ENCODE data around the gene AJM1. TPM values are rescaled to one million over a fixed set of nuclear protein-coding genes. Genes with fewer than 3 reads are reported as not detected.

The AJM1 gene
- total RNA-seq, 2 experiments from 2014 or later: 2.4 to 5.1 TPM

DNA sequence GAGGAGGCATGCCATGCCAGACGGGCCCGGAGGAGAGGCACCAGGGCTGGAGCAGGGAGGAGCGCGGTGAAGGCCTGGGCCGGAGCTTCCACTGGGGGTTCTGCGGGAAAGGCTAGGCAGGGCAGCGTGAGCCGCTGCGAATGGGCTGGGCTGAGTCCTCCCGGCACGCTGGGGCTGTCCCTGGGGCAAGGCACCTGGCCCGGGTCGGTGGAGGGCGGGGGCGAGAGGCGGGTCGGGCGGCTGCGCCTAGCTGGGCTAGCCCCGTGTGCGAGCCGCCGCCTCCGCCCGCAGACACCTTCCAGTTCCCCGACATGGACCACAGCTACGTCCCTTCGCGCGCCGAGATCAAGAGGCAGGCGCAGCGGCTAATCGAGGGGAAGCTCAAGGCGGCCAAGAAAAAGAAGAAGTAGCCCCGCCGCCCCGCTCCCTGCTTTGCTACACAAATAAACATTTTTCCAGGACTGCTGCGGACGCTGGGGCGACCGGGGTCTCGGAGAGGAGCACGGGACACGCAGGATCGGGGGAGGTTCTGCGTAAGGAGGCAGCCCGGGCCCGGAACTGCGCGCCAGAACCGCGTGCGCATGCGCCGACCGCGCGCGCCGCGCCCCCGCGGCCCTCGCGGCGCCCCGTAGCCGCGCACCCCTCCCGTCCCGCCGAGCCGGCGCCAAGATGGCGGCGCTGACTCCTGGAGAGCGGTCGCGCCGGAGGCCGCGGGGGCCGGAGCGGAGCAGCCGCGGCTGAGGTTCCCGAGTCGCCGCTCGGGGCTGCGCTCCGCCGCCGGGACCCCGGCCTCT is 34.8 kb upstream of the AJM1 start, which contains the start of gene RABL6:
Gene RABL6, plus strand, starts transcription at position 668 of the 794 bp plus-strand sequence. CDS start 249 bp downstream, outside the sequence.
- peaks cover 15% of the 10 kb centered on the region; the same call in 1 of the 2 replicates for H4K20me1 ChIP-seq (ENCODE audit: insufficient read depth, low read length)
- peak within 1 kb of the TSS; percentile 71 for H2AFZ ChIP-seq (ENCODE audit: low read length)
- ChIA-PET CTCF (ENCODE audit: unreplicated experiment) (no interaction called here), POLR2A (interaction anchor here (1.0 to 2.4 kb wide), 4 partner anchors 10 to 34 kb away, joined by 3 to 5 read pairs (median 3); partner anchors contain the start of gene AJM1)
- no peaks in the 10 kb centered on the region for H3K9me2 ChIP-seq (ENCODE audit: insufficient read depth, low read length)
- H3K9me3 ChIP-seq (ENCODE audit: low read length): no peaks in the 10 kb centered on the region
- TSS peak; percentile 57 for BruUV-seq (replicated peaks)
- H3K4me3 ChIP-seq (ENCODE audit: low read depth, low read length, poor library complexity, severe bottlenecking): peak within 1 kb of the TSS; percentile 100
- peak within 1 kb of the TSS; percentile 73 for H3K27ac ChIP-seq (ENCODE audit: low read depth, low read length, poor library complexity, severe bottlenecking)
- peaks cover 29% of the 10 kb centered on the region for H3K36me3 ChIP-seq (ENCODE audit: insufficient read depth, low read length)
- TF ChIP-seq, protein P1, sequence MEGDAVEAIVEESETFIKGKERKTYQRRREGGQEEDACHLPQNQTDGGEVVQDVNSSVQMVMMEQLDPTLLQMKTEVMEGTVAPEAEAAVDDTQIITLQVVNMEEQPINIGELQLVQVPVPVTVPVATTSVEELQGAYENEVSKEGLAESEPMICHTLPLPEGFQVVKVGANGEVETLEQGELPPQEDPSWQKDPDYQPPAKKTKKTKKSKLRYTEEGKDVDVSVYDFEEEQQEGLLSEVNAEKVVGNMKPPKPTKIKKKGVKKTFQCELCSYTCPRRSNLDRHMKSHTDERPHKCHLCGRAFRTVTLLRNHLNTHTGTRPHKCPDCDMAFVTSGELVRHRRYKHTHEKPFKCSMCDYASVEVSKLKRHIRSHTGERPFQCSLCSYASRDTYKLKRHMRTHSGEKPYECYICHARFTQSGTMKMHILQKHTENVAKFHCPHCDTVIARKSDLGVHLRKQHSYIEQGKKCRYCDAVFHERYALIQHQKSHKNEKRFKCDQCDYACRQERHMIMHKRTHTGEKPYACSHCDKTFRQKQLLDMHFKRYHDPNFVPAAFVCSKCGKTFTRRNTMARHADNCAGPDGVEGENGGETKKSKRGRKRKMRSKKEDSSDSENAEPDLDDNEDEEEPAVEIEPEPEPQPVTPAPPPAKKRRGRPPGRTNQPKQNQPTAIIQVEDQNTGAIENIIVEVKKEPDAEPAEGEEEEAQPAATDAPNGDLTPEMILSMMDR (conservative IDR thresholded peaks at IDR 0.05; ENCODE audit: low read length): no peak
- no peak for TF ChIP-seq EZH2phosphoT487 (IDR thresholded peaks at IDR 0.05; ENCODE audit: borderline replicate concordance, low read depth, low read length)
- H3K4me1 ChIP-seq (ENCODE audit: insufficient read depth, low read length, poor library complexity, severe bottlenecking): peaks cover 28% of the 10 kb centered on the region
- DNase-seq (ENCODE audit: low spot score): peak; percentile 86
- peaks cover 44% of the 10 kb centered on the region for H3K79me2 ChIP-seq (ENCODE audit: insufficient read depth, low read depth, low read length)
- intact Hi-C loops (cut with micrococcal nuclease; ENCODE audit: unreplicated experiment): loop anchor here (2.0 kb wide), 2 partner anchors 17 to 41 kb away; partner anchors contain the start of genes PHPT1 and TMEM141
- H3K4me2 ChIP-seq (ENCODE audit: low read length): peak within 1 kb of the TSS; percentile 88

DNA sequence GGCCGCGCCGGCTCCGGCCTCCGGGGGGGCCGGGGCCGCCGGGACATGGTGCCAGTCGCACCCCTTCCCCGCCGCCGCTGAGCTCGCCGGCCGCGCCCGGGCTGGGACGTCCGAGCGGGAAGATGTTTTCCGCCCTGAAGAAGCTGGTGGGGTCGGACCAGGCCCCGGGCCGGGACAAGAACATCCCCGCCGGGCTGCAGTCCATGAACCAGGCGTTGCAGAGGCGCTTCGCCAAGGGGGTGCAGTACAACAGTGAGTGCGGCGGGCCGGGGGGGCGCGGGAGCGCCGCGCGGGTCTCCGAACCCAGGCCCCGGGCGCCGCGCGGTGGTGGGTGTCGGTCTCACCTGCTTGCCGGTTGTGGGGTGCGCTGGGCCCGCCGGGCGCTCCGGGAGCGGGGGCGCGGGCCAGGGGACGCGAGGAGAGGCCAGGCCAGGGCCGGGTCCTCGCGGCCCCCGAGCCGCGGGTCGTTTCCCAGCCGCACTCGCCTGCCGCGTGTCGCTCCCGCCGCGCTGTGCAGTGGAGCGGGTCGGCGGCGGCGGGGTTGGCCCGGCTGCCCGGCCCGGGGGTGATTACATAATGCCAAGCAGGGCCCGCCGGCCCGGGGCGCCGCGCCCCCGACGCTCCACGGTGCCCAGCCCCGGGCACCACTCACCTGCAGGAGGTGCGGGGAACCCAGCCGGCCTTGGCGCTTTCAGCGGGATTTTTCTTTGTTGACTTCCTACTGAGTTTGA is 34.0 kb upstream of the AJM1 start:
- TF ChIP-seq, protein P1 (conservative IDR thresholded peaks at IDR 0.05; ENCODE audit: low read length): peak; percentile 37
- no peak for TF ChIP-seq EZH2phosphoT487 (IDR thresholded peaks at IDR 0.05; ENCODE audit: borderline replicate concordance, low read depth, low read length)
- H3K4me1 ChIP-seq (ENCODE audit: insufficient read depth, low read length, poor library complexity, severe bottlenecking): peaks cover 28% of the 10 kb centered on the region
- CTCF ChIA-PET (ENCODE audit: unreplicated experiment): no interaction called here
- peaks cover 15% of the 10 kb centered on the region; the same call in 1 of the 2 replicates for H4K20me1 ChIP-seq (ENCODE audit: insufficient read depth, low read length)
- H3K79me2 ChIP-seq (ENCODE audit: insufficient read depth, low read depth, low read length): peaks cover 51% of the 10 kb centered on the region
- H3K9me3 ChIP-seq (ENCODE audit: low read length): no peaks in the 10 kb centered on the region
- BruUV-seq (replicated peaks): no TSS peak
- POLR2A ChIA-PET: interaction anchor here (0.7 to 2.4 kb wide), 4 partner anchors 14 to 34 kb away, joined by 3 to 5 read pairs (median 3); partner anchors contain the start of genes AJM1 and TMEM141
- peak overlapping the region; percentile 73 for H3K27ac ChIP-seq (ENCODE audit: low read depth, low read length, poor library complexity, severe bottlenecking)
- peaks cover 36% of the 10 kb centered on the region for H3K36me3 ChIP-seq (ENCODE audit: insufficient read depth, low read length)
- peak overlapping the region; percentile 51 for H2AFZ ChIP-seq (ENCODE audit: low read length)
- DNase-seq (ENCODE audit: low spot score): peak; percentile 54
- H3K4me3 ChIP-seq (ENCODE audit: low read depth, low read length, poor library complexity, severe bottlenecking): peak overlapping the region; percentile 100
- intact Hi-C loops (cut with micrococcal nuclease; ENCODE audit: unreplicated experiment): loop anchor here (2.0 kb wide), 1 partner anchor 41 kb away; the partner anchor contains the start of gene PHPT1
- H3K9me2 ChIP-seq (ENCODE audit: insufficient read depth, low read length): no peaks in the 10 kb centered on the region
- peak overlapping the region; percentile 88 for H3K4me2 ChIP-seq (ENCODE audit: low read length)

Measured in OCI-LY7 (cell line).